Transverse colon (tissue), 4 donors: Measurements from ENCODE around the gene CHCHD3.

Experiments used
- CTCF ChIP-seq, 5 experiments: fragments of 200-600 bp in 3 of 5; fragments of 450-650 bp in 2 of 5; sonication (generic) in 3 of 5; IDR thresholded peaks; 1 replicate in 2 of 5; 2 replicates in 3 of 5; pipeline ENCODE4 v1.5.1; 2016 to 2017; ENCODE audit warnings: antibody characterized with exemption in 5 of 5, inconsistent platforms in 3 of 5, mild to moderate bottlenecking in 2 of 5, moderate library complexity in 1 of 5
- EP300 ChIP-seq: sonication (generic); formaldehyde crosslinking; IDR thresholded peaks from one replicate; pipeline ENCODE4 v1.6.1; 2017; ENCODE audit warnings: antibody characterized with exemption, low read depth
- POLR2A ChIP-seq: fragments of 450-650 bp; IDR thresholded peaks from one replicate; pipeline ENCODE4 v1.6.1; 2016; ENCODE audit warnings: antibody characterized with exemption, mild to moderate bottlenecking, moderate library complexity
- POLR2AphosphoS5 ChIP-seq, 3 donors: sonication (generic); formaldehyde crosslinking; IDR thresholded peaks; one replicate each; pipeline ENCODE4 v1.6.1; 2016; ENCODE audit warnings: antibody characterized with exemption in 3 of 3

GRCh38 chr7:132857703-132858102, 224.2 kb downstream of the CHCHD3 start:
- TF ChIP-seq CTCF (IDR thresholded peaks at IDR 0.05) (no peak), POLR2A (no peak), POLR2AphosphoS5 (IDR thresholded peaks at IDR 0.05) (no peak), EP300 (no peak)
